Hepatocyte (in vitro differentiated cells): ENCODE measurements around the gene ADCY1. TPM values are rescaled to one million over a fixed set of nuclear protein-coding genes. Genes with fewer than 3 reads are reported as not detected.

Experiments used
- polyA plus RNA-seq: library from polyadenylated mRNA; unstranded; fragments of >200 nt; fragmentation: Nextera tagmentation; extraction: Ambion mirVana; gene quantifications from 2 replicates; pipeline ENCODE4 v1.2.1, GENCODE V29; 2016
- small RNA-seq: library from RNA; depleted of rRNA; stranded (forward); fragments of <200 nt; gene quantifications from one replicate; pipeline ENCODE3, GENCODE V24; 2014
- total RNA-seq: library from RNA; depleted of rRNA; stranded (reverse); fragments of >200 nt; gene quantifications from 2 replicates; pipeline ENCODE4 v1.2.3, GENCODE V29; 2014

ADCY1 gene
- total and polyA plus RNA-seq, 2 experiments from 2014 or later = 1.3 to 2.9 TPM

Small RNAs within 50 kb of the gene (small RNA-seq; reads per million reads assigned to genes)
- not detected for gene AC073325.2
